Umbilical cord (tissue), 2 donors: ENCODE results near the gene SPR. TPM values are rescaled to one million over a fixed set of nuclear protein-coding genes. Genes with fewer than 3 reads are reported as not detected.

Source experiments
- DNase-seq: peaks from one replicate; pipeline ENCODE4 v3.0.0-alpha.2; 2015; ENCODE audit warnings: low spot score
- total RNA-seq: library from RNA; depleted of rRNA; stranded (reverse); fragments of >200 nt; gene quantifications from one replicate; pipeline ENCODE4 v1.2.3, GENCODE V29; 2014; ENCODE audit warnings: low replicate concordance; ENCODE audit not compliant: insufficient read depth

Gene SPR
- total RNA-seq, 1 donor from 2014 or later: 19.5 TPM

DNA sequence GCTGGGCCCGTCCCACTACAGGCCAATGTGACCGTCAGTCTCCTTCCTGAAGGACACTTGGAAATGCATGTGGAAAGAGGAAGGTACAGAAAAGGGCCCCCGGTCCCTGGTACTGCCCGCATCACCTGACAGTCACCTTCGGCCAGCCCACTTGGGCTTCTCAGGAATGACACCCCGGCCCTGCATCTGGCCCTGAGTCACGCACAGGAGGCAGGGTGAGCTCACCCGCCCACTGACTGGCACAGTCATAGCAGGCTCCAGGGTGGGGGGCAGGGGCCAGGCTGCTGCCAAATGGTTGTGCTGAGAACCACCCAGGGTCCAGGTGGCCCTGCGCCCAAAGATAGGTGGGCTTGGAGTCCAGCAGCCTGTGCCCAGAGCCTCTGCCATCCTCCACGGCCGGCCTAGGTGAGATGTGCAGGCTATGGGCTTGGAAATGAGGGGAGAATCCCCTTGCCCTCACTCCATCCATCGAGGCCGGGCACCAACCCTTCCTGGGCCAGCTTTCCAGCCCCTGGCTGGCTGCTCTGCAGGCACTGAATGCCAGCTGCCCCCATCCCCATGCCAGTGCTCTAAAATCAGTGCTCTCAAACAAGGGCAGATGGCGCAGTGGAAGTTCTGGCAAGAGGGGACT lies 44.2 kb downstream of the SPR start:
- DNase-seq: no peak

DNA sequence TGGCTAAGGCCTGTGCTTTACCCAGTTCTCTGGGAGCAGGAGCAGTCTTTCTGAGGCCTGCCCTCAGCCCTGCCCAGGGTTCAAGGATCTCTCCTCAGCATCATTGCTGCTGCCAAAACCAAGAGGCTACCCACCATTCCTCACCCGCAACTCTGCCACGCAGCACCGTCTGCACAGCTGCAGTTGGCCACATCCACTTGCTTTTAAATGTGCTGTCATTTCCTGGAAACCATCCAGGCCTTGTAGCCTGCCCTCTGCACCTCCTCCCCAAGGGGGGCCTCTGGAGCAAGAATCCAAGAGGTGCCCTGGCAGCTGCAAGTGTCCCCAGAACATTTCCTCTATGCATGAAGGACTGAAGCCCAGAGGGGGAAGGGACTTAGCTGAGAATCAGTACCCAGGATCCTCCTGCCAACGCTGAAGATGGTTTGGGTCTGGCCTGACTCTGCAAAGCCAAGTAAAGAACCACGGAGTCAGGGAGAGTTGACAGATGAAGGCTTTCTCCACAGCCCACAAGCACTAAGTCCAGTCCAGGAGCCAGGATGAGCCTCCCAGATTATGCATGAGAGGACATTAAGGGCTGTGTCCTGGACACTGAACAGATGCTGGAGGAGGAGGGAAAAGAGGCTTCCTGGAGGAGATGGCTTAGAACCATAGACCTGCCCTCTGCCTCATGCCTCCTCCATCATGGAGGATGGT lies 45.0 kb downstream of the SPR start:
- peak; percentile 59 for DNase-seq

GRCh38 chr2:72932805-72933204 lies 45.6 kb downstream of the SPR start:
- no peak for DNase-seq

- DNase-seq: no peak
Observed at GRCh38 chr2:72933207-72933606, 46.0 kb downstream of the SPR start.

- no peak for DNase-seq
Observed at GRCh38 chr2:72933646-72934151, 46.5 kb downstream of the SPR start.

DNA sequence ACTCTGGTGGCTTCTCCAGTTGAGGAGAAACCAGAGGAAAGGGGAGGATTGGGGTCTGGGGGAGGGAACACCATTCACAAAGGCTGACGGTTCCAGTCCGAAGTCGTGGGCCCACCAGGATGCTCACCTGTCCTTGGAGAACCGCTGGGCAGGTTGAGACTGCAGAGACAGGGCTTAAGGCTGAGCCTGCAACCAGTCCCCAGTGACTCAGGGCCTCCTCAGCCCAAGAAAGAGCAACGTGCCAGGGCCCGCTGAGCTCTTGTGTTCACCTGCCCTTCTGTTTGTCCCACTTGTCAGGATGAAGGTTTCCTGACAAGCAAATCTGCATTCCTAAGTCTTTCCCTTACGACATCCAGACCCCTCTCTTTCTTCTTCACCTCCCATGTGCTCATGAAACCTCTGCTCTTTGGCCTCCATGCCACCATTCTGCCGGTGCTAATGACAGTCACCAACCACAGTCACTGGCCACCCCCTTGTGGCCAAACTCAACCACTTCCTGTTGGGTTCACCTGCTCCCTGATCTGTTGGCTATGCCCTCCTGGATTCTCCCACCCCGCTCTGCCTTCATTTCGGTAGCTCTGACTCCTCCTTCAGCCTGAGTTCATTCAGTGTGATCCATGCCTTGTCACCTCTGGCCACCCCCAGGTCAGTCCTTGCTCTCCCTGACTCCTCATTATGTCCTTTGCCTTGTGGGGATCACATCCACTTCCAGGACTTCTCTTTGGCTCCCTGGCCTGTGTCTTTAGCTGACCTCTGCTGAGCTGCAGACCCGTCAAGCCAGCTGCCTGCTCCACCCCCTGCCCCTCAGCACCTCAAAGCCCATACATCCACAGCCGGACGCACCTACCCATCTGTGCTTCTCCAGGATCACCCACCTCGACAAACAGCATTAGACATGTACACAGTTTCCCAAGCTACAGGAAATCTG lies 47.7 kb downstream of the SPR start:
- peak; percentile 23 for DNase-seq

DNA sequence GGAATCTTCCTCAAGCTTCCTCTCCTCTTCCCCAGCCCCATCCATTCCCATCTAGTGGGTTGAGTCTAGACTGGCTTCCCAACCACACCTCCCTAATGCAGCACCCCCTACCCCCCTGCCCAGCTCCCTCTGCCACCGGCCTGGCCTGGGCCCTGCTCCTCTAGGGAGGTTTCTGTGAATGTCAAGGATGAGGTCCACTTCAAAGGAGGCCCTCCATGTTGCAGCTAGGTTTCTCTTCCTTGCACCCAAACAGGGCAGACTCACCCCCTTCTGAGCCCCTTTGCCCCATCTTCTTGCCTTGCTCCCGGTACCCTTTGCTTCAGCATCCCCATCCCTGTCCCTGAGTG lies 48.4 kb downstream of the SPR start:
- DNase-seq: no peak

DNA sequence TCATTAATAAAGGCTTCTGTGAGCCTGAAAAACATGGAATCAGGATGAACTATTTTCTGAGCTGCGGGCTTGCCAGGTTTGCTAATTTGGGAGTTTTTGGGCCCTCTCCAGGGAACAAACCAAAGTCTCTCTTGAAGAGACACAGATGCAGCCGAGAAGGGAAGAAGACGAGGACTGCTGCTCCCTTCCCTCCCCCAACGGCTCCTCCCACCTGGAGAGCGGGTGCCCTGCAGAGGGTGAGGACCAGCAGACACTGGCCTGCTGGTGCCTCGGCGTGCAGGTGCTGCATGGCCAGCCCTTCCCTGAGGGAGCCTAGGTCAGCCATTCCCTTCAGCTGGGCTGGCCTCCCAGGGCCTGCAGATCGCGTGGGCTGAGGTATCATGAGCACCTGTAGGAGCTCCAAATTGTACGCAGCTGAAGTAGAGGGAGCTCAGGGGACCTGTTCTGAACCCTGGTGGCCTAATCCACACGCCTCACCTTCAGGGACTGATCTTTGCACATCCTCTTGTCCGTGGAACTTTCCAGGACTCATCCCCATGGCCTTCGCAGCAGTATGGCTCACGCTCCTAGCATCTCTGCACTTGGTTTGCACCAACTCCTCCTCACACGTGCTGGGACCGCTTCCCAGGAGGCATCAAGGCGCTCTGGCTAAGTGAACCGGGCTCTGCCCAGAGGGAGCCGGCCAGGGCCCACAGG lies 49.6 kb downstream of the SPR start:
- DNase-seq: no peak

GRCh38 chr2:72937356-72937669 lies 50.1 kb downstream of the SPR start:
- no peak for DNase-seq

DNA sequence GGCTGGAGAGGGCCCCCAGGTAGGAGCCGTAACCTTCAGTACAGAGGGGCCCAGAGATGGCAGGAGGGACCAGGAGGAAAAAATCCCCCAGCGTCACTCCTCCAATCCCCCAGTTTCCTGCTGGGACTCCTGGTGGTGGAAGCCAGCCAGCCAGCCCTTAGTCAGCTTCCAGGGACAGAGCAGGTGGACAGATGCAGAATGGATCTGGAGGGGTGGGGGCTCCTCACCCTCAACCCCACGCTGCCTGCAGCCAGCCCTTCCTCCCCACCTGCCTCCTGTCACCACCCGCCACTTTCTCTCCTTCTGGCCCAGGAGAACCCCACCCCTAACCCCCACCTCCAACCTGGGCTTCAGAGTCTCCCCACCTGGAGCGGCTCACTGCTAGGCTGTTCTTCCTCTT lies 51.2 kb downstream of the SPR start:
- DNase-seq: no peak

- DNase-seq: no peak
Observed at GRCh38 chr2:72940361-72940760, 53.2 kb downstream of the SPR start.

DNA sequence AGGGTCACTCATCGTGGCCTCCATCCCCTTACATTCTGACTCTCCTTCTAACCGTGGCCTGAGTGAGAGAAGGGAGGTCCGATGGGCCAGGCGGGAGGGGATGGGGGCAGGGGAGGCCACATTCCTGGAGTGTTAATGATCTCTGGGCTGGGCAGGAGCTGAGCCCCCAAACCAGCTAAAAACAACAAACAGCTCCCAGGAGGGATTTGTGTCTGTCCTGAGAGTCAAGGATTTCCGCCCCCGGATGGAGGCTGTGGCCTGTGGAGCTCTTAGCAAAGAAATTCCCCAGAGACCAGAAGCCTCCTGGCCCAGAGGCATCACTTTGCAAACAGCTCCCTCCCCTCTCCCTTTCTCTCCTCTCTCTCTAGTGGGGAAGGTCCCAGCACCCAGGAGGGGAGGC lies 53.6 kb downstream of the SPR start:
- no peak for DNase-seq

Other genes starting within 250 kb of the SPR start
- 40.0 TPM for gene EXOC6B, start 61.4 kb upstream of the SPR start, total RNA-seq
- gene EMX1, start 30.1 kb downstream of the SPR start, total RNA-seq: 3.6 TPM
- 19.0 TPM for gene SFXN5, start 184.3 kb downstream of the SPR start, total RNA-seq
- 21.4 TPM for gene RAB11FIP5, start 225.5 kb downstream of the SPR start, total RNA-seq